ENCODE data around the gene SLC35B1.

The SLC35B1 gene

GRCh38 chr17:49742166-49742638 is 34.4 kb upstream of the SLC35B1 start:
- no peak overlapping the region for H3K4me3 ChIP-seq (ENCODE audit: low read depth, low read length)
- TF ChIP-seq CTCF (IDR thresholded peaks at IDR 0.05; ENCODE audit: control insufficient read depth, extremely low read depth, insufficient read depth) = no peak
- no peak for DNase-seq (ENCODE audit: low read depth)

DNA sequence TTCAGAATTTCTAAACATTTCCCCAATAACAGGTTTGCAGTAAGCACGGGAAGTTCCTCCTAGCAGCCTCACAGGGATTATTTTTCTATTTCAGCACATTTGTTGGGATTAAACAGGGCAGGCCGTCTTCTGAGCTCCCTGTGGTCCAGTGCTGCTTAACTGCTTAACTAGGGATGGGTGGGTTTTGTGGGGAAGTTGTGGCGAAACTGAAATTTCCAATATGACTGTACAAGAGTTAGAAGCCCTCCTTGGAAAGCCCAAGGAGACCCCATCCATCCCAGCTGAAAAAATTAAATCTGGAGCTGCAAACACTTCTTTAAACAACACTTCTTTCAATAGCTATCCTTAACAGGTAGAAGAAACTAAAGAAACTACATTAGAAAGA is 33.9 kb upstream of the SLC35B1 start:
- H3K4me3 ChIP-seq (ENCODE audit: low read depth, low read length) = no peak overlapping the region
- no peak for DNase-seq (ENCODE audit: low read depth)
- TF ChIP-seq CTCF (IDR thresholded peaks at IDR 0.05; ENCODE audit: control insufficient read depth, extremely low read depth, insufficient read depth) = no peak

- DNase-seq (ENCODE audit: low read depth) = no peak
- no peak for TF ChIP-seq CTCF (IDR thresholded peaks at IDR 0.05; ENCODE audit: control insufficient read depth, extremely low read depth, insufficient read depth)
- no peak overlapping the region for H3K4me3 ChIP-seq (ENCODE audit: low read depth, low read length)
These were observed 33.4 kb upstream of the SLC35B1 start for GRCh38 chr17:49741009-49741691.

GRCh38 chr17:49739641-49740271 is 32.0 kb upstream of the SLC35B1 start:
- TF ChIP-seq CTCF (IDR thresholded peaks at IDR 0.05; ENCODE audit: control insufficient read depth, extremely low read depth, insufficient read depth) = no peak
- no peak for DNase-seq (ENCODE audit: low read depth)
- no peak overlapping the region for H3K4me3 ChIP-seq (ENCODE audit: low read depth, low read length)

GRCh38 chr17:49738456-49739163 is 30.8 kb upstream of the SLC35B1 start:
- no peak overlapping the region for H3K4me3 ChIP-seq (ENCODE audit: low read depth, low read length)
- DNase-seq (ENCODE audit: low read depth) = no peak
- no peak for TF ChIP-seq CTCF (IDR thresholded peaks at IDR 0.05; ENCODE audit: control insufficient read depth, extremely low read depth, insufficient read depth)

- TF ChIP-seq CTCF (IDR thresholded peaks at IDR 0.05; ENCODE audit: control insufficient read depth, extremely low read depth, insufficient read depth) = no peak
- no peak overlapping the region for H3K4me3 ChIP-seq (ENCODE audit: low read depth, low read length)
- DNase-seq (ENCODE audit: low read depth) = no peak
These were observed 27.0 kb upstream of the SLC35B1 start for GRCh38 chr17:49734515-49735490.
